C4-2B (cell line): ENCODE data around the gene MICAL1.

Source experiments
- CTCF ChIP-seq: fragments of 450-650 bp; conservative IDR thresholded peaks from 2 replicates; pipeline ENCODE4 v1.5.1; 2017; ENCODE audit warnings: mild to moderate bottlenecking
- ZFX ChIP-seq: fragments of 450-650 bp; IDR thresholded peaks from 2 replicates; pipeline ENCODE4 v1.6.1; 2017

GRCh38 chr6:109478222-109478805 lies 22.7 kb upstream of the MICAL1 start:
- TF ChIP-seq CTCF (no peak), ZFX (no peak)
